ENCODE data around the gene WNT8A.

DNA sequence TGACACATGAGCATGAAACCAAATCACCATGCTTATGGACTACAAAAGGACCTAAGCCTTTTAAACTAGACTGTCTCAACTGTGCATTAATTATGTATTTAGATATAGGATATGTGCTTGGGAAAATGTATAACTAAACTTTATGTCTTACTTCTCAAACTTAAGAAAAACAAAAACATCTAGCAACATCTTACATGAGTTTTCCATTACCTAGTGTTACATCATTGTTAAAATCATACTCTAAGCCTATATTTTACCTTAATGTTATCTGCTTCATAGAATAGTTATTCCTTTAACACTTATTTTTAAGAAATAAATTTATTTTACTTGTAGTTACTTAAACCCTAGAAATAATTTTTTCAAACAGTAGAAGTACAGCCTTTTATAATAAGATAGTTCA is 31.4 kb downstream of the WNT8A start:
- TF ChIP-seq, protein P1, sequence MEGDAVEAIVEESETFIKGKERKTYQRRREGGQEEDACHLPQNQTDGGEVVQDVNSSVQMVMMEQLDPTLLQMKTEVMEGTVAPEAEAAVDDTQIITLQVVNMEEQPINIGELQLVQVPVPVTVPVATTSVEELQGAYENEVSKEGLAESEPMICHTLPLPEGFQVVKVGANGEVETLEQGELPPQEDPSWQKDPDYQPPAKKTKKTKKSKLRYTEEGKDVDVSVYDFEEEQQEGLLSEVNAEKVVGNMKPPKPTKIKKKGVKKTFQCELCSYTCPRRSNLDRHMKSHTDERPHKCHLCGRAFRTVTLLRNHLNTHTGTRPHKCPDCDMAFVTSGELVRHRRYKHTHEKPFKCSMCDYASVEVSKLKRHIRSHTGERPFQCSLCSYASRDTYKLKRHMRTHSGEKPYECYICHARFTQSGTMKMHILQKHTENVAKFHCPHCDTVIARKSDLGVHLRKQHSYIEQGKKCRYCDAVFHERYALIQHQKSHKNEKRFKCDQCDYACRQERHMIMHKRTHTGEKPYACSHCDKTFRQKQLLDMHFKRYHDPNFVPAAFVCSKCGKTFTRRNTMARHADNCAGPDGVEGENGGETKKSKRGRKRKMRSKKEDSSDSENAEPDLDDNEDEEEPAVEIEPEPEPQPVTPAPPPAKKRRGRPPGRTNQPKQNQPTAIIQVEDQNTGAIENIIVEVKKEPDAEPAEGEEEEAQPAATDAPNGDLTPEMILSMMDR (IDR thresholded peaks at IDR 0.05; ENCODE audit: control extremely low read depth in 1 of 3, insufficient read depth in 1 of 3, low read depth in 1 of 3, low read length in 3 of 3), result no peak
- no peak for TF ChIP-seq EZH2 (IDR thresholded peaks at IDR 0.05; ENCODE audit: low read depth, low read length, severe bottlenecking)
- no peak for TF ChIP-seq CHD2 (IDR thresholded peaks at IDR 0.05; ENCODE audit: low read length)
- no peak for TF ChIP-seq YY1 (IDR thresholded peaks at IDR 0.05; ENCODE audit: low read depth, low read length)
